ENCODE results near the gene TMEM185A.

- TF ChIP-seq, protein P1, sequence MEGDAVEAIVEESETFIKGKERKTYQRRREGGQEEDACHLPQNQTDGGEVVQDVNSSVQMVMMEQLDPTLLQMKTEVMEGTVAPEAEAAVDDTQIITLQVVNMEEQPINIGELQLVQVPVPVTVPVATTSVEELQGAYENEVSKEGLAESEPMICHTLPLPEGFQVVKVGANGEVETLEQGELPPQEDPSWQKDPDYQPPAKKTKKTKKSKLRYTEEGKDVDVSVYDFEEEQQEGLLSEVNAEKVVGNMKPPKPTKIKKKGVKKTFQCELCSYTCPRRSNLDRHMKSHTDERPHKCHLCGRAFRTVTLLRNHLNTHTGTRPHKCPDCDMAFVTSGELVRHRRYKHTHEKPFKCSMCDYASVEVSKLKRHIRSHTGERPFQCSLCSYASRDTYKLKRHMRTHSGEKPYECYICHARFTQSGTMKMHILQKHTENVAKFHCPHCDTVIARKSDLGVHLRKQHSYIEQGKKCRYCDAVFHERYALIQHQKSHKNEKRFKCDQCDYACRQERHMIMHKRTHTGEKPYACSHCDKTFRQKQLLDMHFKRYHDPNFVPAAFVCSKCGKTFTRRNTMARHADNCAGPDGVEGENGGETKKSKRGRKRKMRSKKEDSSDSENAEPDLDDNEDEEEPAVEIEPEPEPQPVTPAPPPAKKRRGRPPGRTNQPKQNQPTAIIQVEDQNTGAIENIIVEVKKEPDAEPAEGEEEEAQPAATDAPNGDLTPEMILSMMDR (IDR thresholded peaks at IDR 0.05), result no peak
- TF ChIP-seq EP300 (IDR thresholded peaks at IDR 0.05; ENCODE audit: low read depth), result no peak
Measured at GRCh38 chrX:149567621-149568417, 63.8 kb downstream of the TMEM185A start.
